ENCODE results near the gene TMPRSS5. TPM values are rescaled to one million over a fixed set of nuclear protein-coding genes. Genes with fewer than 3 reads are reported as not detected.
"Not testable (repeated sequence)": the region's sequence is repeated elsewhere in the genome, so short reads cannot be mapped to it uniquely, and the experiment has no call there.

TMPRSS5 gene
- total RNA-seq, 1 donor from 2014 or later: 0.20 TPM

DNA sequence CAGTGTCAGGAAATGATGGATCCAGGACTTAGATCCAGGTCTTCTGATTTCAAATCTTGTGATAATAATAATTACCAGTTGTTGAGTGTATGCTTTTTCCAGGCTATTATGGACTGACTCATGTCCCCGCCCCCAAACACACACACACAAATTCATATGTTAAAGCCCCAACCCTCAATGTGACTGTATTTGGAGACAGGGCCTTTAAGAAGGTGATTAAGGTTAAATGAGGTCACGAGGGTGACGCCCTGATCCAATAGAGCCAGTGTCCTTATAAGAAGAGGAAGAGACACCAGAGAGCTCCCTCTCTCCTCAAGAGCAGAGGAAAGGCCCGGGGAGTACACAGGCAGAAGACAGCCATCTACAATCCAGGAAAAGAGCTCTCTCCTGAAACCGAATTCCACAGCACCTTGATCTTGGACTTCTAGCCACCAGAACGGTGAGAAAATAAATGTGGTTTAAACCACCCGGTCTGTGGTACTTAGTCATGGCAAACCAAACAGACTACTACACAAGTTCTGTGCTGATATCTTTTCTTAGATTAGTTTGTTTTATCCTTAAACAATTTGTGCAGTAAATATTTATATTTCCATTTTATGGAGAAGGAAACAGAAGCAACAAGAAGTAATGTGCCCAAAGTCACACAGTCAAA is 8.2 kb downstream of the TMPRSS5 start:
- no peak for DNase-seq (ENCODE audit: low read depth in 2 of 2)

DNA sequence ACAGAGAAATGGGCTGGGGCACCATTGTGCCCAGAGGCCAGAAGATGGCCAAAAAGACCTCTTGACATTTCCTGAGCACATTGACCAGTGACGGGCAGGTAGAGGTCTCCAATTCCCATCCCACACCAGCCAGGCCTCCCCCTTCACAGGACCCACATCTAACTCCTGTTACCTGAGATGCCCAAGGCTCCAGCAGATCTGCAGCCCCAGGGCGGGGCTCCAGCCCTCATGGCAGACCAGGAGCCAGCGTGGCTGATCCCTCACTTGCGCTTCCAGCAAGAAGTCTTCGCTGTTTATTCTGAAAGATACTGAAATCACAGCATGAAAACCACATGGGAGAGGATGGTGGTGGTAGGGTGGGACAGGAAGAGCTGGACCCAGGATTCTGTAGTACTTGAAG is 9.0 kb downstream of the TMPRSS5 start:
- no peak for DNase-seq (ENCODE audit: low read depth in 2 of 2)

DNA sequence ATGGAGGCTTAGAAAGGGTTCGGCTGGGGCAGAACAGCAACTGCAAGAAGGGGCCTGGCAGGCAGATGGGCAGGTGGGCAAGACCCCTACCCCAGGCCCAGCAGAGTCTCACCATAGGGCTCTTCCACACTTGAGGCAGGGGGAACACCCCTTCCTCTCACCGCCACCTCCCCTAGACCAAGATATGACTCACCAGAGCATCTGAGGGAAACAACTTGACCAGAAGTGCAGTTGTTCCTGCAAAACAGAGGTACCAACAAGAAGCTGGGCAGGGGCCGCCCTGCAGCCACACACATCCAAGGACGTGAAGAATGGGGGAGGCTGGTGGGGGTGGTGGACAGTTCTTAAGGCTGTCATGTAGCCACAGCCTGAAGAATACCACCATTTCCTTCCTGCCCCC is 10.9 kb downstream of the TMPRSS5 start:
- DNase-seq (ENCODE audit: low read depth in 2 of 2): no peak

DNA sequence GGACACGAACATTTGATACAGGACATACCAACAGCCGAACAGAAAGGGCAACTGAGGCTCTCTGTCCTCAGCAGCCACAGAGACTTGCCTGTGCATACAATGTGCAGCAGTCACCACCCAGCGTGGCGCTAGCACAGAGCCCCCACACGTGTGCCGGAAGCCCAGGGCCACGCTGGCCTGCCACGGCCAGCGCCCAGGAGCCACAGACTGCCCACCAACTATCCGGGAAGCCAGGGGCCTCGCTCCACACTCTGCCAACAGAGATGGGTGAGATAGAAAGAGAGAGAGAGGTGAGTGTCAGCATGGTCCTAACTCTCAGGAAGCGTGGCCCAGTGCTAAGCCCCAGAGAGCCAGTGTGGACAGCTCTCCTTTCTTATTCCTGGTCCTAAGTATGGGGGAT is 11.7 kb downstream of the TMPRSS5 start:
- no peak for DNase-seq (ENCODE audit: low read depth in 2 of 2)

DNA sequence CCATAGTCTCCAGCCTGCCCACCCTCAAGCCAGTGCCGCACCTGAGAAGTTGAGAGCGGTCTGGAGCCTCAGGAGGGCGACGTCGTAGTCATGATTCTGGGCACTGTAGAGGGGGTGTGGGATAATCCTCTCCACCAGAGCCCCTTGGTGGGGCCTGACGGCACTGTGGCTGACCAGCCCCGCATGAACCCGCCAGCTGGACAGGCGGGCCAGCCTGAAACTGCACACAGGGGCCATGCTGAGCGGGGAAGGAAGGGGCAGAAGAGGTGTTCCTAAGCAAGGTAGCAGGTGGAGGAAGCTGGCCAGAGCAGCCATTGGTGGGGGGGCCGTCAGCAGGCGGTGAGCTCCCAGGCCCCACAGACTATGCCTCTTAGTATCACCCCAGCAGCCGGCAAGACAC is 13.1 kb downstream of the TMPRSS5 start:
- DNase-seq (ENCODE audit: low read depth in 2 of 2): no peak

DNA sequence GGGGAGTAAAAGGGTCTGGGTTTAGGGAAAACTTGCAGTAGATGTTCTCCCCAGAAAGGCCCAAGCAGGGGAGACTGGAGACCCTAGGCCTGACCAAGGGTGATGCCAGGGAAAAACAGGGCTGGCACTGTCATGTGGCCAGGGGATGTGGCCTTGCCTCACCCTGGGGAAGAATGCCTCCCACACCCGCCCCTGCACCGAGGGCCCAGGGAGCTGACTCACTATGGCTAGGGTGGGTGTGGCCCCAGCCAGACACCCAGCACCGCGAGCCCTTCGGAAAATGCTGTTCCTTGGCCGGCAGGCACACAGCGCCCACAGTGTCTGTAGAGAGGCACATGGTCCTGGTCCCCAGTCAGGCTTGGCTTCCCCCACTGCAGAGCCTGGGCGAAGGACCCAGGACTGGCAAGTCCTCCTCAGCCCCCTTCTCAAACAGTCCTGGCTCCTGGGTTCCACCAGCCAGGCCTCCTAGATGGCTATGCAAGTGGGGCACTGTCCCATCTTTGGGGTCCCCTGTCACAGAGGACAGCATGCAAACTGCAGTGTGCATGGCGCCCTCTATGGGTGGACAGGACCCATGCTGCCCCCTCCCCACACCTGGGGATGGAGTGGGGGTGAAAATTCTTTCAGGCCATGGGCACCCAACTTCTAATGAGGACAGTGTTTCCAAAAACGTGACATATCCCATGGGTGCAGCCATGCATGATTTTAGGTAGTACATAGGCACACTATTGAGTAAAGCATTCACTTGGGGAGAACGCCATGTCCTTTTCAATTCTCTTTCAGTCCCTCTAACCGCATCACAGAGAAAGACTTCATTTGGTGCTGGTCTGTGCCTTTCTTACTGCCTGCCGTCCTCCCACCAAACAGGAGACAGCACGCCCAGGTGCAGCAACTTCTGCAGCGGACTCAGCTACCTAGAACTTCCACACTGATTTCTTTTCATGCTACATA is 15.2 kb downstream of the TMPRSS5 start:
- DNase-seq (ENCODE audit: low read depth in 2 of 2): peak in 1 of 2 donors; percentile 11

DNA sequence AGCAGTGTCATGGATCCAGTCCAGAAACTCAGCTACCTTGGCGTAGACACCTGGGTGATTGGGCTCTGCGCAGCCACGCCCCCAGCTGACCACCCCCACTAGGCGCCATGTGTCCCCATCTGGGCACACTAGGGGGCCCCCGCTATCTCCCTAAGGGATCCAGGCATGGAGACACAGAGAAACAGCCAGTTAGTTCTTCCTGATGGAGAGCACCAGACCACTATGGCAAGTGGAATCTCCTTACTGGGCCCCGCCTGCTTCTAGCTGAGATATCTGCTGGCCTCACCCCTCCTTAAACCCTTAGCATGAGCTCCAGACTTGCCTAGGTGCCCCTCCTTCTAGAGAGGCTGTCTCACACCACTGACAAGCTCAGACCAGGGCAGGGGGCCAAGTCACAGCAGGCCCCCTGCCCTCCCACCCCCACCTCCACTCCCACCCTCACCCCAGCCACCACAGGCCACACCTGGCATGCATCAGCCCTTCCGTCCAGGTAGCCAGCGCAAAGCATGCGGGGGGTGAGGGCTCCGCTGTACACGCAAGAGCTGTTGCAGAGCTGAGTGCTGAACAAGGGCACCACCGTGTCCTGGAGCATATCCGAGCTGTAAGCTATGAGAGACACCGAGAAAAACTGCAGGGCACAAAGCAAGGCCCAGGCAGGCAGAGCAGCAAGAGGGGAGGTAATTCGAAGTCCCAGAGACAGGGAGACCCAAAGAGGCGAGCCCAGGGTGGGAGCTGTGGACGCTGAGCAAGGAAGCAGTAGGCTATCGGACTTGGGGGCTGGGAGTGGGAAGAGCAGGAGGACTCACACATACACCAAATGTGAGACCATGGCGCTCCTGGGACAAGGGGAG is 16.1 kb downstream of the TMPRSS5 start:
- no peak for DNase-seq (ENCODE audit: low read depth in 2 of 2)

DNA sequence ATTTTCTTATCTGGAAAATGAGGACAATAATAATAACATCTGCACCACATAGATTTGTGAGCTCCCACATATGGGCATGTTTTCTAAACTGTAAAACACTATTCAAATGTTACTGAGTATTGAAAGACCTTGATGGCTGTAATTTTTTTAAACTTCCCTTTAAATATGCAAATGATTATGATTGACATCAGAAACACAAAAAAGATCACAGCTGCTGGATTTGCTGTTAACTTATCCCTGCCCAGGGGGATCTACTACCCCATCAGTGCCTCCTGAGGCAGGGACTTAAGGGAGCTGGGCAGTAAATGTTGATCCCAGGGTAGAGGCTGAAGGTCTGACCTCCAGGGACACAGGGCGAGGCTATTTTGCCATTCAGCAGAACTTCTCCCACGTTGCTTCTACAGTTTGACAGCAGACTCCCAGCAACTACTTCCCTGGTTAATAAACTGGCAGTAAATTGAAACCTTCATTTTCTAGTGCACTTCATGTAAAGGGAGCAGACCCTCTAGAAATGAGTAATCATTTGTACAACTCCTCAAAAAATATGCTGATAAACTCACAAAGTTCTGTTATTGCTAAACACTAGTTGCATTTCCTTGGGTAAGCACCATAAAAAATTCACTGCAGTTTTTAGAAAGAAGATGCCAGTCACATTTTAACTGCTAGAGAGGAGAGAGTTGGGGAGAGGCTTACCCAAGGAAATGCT is 20.3 kb downstream of the TMPRSS5 start:
- no peak for DNase-seq (ENCODE audit: low read depth in 2 of 2)

DNA sequence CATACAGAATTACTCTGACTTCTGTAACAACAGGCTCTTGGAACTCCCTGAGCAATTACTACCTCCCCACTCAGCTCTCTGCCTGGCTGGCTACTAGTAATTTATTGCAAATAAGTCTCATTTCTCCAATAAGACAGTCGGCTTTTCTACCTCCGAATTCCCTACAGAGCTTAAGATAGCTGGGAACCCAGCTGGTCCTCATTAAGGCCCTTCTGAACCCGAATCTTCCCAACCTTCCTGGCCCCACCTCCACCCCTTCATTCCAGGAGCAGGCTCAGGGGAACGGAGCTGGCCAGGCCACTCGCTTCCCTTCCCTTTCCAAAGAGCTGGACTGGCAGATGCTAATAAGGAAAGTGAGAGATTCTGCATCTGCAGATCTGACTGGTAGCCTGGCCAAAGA is 21.6 kb downstream of the TMPRSS5 start:
- DNase-seq (ENCODE audit: low read depth in 2 of 2): no peak

DNA sequence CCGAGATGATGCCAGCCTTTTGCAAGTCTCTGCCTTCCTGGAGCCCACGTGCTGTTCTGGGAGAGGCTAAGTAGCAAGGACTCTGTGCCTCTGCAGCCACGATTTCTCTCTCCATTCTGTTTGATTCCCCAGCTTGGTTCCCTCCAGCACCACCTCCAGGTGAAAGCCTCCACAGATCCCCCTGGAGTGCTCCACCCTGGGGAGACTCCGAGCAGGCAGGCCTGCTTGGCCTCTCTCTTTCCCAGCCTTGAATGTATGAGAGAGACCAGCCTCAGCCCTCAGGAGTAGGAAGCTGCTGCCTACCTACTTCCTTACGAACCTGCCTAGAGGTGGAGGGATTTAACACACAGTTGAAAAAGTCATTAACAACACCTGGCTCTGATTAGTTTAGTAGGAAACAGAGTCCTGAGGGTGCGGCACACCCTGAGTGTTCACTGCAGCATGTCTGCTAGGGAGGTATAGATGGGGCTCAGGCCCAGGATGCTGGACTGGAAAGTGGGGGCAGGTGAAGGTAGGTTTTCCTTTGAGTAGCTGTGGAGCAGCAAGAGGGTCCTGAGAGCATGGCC is 22.5 kb downstream of the TMPRSS5 start:
- DNase-seq (ENCODE audit: low read depth in 2 of 2): no peak

DNA sequence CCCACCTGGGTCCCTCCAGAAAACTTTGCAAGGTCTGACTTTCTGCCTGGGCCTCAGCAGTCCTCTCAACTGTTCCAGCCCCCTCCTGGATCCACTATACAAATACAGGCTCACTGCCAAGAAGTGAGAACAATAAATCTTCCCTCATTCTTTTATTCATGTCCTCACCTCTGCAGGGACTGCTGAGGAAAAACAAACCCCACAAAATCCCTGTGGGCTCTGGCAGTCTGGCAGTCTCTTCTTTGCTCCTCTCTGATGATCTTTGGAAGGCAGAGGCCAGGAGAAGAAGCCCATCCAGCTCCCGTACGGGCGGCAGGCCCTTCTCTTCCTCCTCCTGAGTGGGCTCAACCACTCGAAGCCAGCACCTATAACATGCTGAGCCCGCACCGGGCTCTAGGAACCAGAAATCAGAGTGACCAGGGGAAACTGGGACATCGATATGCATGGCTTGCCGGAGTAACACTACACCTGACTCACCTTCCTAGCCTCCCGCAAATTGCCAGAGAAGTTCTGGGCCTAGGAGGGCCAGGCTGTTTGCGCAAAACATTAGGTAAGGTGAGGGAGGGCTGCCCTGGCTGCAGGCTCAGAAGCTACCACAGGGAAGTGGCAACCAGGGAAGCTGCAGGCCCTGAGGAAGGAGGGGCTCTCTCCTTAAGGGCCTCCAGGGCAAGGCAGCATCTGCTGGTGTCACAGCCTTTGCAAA is 24.2 kb downstream of the TMPRSS5 start:
- DNase-seq (ENCODE audit: low read depth in 2 of 2): peak in 1 of 2 donors; percentile 17

DNA sequence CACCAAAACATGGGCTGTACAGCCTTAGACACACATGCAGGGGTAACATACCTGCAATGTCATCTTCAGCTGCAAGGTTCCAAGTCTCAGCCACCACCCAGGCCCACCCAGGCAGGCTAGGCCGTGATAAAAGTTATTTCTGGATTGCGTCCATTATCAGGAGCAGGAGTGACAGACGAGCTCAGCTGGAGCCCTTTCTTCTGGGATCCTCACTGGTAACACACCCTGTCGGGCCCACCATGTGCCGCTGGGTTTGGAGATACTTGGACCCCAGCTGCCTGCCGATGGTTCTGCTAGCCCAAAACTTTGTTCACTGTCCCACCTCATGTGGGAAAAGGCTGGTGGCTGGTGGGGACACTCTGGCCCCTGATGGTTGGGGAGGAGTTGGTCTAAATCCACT is 24.8 kb downstream of the TMPRSS5 start:
- DNase-seq (ENCODE audit: low read depth in 2 of 2): no peak

DNA sequence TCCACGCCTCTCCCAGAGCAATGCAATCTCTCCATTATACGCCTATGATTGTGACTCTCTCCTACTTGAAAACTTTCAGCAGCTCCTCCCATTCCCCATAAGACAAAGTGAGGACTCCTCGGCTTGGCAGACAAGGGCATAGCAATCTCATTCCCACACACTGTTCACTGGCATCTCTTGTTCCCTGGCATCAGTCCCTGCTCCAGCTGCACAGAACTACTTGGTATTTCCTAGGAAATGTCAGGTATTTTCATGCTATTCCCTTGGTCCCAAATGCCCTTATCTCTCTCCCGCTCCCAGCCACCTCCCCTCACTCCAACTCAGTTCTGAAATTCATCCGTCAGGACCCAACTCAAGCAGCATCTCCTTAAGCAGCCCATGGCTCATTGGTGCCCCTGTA is 28.4 kb downstream of the TMPRSS5 start:
- DNase-seq (ENCODE audit: low read depth in 2 of 2): no peak

DNA sequence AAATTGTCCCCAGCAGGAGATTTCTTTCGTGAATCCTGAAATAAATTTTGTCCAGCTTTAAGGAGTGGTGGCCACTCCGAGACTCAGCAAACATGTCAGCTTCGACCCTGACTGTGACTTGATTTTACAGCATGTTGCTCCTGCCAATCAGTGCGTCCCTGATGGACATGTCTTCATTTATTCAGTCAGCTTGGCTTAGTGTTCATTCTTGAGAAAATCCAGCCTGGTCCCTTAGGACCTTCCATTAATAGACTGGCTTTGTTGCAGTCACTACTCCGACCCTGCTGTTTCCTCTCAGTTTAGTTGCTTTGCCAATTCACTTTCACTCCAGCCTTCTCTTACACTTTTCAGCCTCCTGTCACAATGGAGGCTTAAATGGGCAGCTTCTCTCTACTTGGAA is 30.5 kb downstream of the TMPRSS5 start:
- no peak for DNase-seq (ENCODE audit: low read depth in 2 of 2)

DNA sequence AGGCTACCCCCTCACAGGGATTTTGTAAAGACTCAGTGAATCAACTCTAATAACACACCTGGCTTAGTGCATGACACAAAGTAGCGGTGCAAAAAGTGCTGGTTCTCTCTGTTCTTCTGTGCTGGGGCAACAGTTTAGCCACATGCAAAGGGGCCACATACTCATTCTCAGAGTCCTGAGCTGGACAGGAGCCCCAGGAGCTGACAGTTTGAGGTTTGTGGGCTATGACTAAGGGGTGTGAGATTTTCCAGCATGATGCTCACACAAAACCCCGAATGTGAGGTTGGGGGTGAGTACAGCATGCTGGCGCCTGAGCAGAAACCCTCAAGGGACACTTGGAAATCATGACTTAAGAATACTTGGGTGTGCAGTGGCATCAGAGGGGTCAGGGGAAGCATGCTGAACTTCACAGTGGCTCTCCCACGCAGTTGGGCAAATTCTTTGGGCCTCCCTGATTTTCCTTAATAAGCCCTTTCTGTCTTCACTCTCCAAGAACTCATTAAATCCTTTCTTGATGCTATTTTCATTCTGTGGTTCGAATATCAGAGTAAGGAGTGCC is 31.0 kb downstream of the TMPRSS5 start:
- DNase-seq (ENCODE audit: low read depth in 2 of 2): no peak

DNA sequence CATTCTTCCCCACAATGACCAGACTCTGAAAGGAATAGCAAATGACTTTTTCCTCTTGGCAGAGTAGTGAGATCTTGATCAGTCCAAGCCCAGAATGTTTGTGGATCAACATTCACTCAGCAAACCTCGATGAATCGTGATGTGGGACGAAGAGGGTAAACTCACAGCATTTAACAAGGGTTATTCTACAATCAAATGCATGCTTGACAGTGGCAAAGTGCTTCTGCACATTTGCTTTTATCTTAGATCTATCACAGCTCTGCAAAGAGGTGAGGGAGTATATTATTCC is 31.8 kb downstream of the TMPRSS5 start:
- no peak for DNase-seq (ENCODE audit: low read depth in 2 of 2)

DNA sequence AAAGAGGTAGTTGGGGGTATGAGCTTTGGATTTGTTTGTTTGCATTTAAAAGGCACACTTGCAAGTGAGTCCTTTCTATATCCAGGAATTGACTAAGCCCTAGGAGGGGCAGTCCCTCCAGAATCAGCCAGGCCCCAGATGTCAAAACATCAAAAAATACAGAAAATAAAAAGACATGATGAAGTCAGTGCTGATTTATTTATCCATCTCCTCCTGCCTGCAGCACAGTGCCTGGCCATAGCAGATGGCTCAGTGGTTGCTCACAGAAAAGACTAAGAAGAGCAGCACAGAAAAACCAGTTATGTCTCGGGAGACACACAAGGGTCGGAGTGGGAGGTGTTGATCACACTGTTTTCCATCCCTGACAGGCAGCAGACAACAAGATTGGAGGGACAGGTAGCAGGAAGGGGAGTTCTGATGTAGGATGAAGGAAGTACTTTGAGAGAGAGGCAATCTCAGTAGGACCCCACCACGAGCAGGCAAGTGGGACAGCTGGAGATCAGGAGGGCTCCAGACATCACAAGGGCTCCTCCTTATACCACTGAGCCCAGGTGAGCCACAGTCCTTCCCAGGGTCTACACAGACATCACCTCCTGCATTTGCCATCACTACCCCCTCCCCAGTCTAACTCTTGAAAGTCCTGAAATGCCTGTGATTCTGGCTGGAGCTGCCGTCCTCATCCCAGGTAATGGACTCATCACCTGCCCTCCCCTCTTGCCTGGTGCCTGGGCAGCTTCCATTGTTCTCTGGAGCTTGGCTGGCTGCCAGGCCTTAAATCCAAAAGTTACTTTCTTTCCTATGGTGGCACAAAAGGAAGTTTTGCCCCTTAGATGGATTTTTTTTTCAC is 32.3 kb downstream of the TMPRSS5 start:
- DNase-seq (ENCODE audit: low read depth in 2 of 2): no peak

DNA sequence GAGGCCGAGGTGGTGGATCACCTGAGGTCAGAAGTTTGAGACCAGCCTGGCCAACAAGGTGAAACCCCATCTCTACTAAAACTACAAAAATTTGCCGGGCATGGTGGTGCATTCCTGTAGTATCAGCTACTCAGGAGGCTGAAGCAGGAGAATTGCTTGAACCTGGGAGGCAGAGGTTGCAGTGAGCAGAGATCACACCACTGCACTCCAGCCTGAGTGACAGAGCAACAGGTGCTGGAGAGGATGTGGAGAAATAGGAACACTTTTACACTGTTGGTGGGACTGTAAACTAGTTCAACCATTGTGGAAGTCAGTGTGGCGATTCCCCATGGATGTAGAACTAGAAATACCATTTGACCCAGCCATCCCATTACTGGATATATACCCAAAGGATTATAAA is 34.2 kb downstream of the TMPRSS5 start:
- not testable (repeated sequence) for DNase-seq (ENCODE audit: low read depth in 2 of 2)

DNA sequence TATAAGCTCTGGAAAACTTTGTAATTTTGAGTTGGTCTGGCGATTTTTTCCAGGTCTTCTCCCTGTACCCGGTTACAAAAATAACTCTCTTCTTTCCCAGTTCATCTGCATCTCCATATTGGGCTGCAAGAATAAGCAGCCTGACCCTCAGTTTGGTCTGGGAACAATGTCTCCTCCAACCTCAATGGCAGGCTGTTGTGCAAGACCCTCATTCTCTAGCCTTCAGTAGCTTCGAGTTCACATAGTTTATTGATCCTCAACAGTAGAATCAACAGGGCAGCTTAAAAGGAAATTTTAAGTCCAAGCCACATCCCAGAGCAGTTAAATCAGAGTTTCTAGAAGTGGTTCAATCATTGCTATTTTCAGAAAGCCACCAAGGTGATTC is 35.3 kb downstream of the TMPRSS5 start:
- no peak for DNase-seq (ENCODE audit: low read depth in 2 of 2)
